ENCODE measurements around the gene TCERG1L.

TCERG1L gene

DNA sequence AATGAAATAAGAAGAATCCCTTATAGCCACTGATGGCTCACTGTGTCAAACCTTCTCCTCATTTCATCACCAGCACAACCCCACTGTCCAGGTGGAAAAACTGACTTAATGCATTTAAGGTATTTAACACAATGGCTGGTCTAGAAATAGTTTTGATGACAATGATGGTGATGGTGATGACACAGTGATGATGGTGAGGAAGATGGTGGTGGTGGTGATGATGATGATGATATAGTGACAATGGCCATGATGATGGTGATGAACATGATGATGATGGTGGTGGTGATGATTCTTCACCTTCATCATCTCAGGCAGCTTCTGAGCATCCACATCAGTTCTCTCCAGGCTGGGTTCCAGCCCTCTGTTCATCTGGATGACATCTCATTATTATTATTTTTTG lies 186.6 kb downstream of the TCERG1L start:
- TF ChIP-seq, protein P1, sequence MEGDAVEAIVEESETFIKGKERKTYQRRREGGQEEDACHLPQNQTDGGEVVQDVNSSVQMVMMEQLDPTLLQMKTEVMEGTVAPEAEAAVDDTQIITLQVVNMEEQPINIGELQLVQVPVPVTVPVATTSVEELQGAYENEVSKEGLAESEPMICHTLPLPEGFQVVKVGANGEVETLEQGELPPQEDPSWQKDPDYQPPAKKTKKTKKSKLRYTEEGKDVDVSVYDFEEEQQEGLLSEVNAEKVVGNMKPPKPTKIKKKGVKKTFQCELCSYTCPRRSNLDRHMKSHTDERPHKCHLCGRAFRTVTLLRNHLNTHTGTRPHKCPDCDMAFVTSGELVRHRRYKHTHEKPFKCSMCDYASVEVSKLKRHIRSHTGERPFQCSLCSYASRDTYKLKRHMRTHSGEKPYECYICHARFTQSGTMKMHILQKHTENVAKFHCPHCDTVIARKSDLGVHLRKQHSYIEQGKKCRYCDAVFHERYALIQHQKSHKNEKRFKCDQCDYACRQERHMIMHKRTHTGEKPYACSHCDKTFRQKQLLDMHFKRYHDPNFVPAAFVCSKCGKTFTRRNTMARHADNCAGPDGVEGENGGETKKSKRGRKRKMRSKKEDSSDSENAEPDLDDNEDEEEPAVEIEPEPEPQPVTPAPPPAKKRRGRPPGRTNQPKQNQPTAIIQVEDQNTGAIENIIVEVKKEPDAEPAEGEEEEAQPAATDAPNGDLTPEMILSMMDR (IDR thresholded peaks at IDR 0.05; ENCODE audit: insufficient read depth, low read length, poor library complexity, severe bottlenecking) = no peak
- no peak for DNase-seq (ENCODE audit: extremely low read depth, insufficient read length)
- H3K4me3 ChIP-seq (replicated peaks; ENCODE audit: low read depth, low read length) = no peak overlapping the region
- no peaks in the 10 kb centered on the region for H3K36me3 ChIP-seq (ENCODE audit: control insufficient read depth, insufficient read depth, low read length)
- no peaks in the 10 kb centered on the region for H3K27me3 ChIP-seq (replicated peaks; ENCODE audit: control insufficient read depth, insufficient read depth, low read length)

GRCh38 chr10:131123496-131123895 lies 188.0 kb downstream of the TCERG1L start:
- no peak overlapping the region for H3K4me3 ChIP-seq (replicated peaks; ENCODE audit: low read depth, low read length)
- no peak for DNase-seq (ENCODE audit: extremely low read depth, insufficient read length)
- H3K27me3 ChIP-seq (replicated peaks; ENCODE audit: control insufficient read depth, insufficient read depth, low read length) = no peaks in the 10 kb centered on the region
- H3K36me3 ChIP-seq (ENCODE audit: control insufficient read depth, insufficient read depth, low read length) = no peaks in the 10 kb centered on the region
- TF ChIP-seq, protein P1 (IDR thresholded peaks at IDR 0.05; ENCODE audit: insufficient read depth, low read length, poor library complexity, severe bottlenecking) = no peak

GRCh38 chr10:131121511-131122035 lies 189.9 kb downstream of the TCERG1L start:
- H3K36me3 ChIP-seq (ENCODE audit: control insufficient read depth, insufficient read depth, low read length) = no peaks in the 10 kb centered on the region
- TF ChIP-seq, protein P1 (IDR thresholded peaks at IDR 0.05; ENCODE audit: insufficient read depth, low read length, poor library complexity, severe bottlenecking) = no peak
- H3K27me3 ChIP-seq (replicated peaks; ENCODE audit: control insufficient read depth, insufficient read depth, low read length) = no peaks in the 10 kb centered on the region
- no peak overlapping the region for H3K4me3 ChIP-seq (replicated peaks; ENCODE audit: low read depth, low read length)
- DNase-seq (ENCODE audit: extremely low read depth, insufficient read length) = no peak

DNA sequence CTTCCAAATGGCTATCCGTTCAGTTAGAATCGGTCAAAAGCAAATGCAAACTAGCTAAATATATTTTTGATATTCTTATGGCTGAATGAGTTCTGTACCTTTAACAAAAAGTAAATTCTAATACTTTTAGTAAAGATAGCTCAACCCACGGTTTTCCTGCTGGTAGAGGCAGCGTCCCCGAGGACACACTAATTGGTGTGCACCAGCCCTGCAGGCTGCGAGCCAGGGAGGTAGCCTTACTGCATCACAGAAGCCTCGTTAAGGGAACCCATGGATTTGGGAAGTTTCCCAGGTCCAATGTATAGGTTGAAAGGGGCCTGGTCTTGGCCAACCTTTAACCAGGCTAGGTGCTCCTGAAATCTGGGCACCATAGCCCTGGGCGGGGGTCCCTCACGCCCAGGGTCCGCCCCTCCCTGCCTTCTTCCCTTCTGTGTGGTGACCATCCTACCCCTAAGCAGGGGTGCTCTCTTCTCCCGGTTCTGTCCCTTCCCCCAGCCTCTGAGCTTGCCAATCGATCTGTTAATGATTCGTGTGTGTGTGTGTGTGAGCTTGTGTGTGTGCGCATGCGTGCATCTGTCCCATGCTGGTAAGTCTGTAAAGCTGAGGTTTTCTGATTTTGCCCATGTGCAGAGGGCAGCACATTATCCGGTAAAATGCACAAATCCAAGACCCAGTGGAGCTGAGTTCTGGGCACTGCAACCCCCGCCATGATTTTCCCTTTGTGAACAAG lies 191.7 kb downstream of the TCERG1L start:
- no peak for DNase-seq (ENCODE audit: extremely low read depth, insufficient read length)
- no peaks in the 10 kb centered on the region for H3K36me3 ChIP-seq (ENCODE audit: control insufficient read depth, insufficient read depth, low read length)
- no peaks in the 10 kb centered on the region for H3K27me3 ChIP-seq (replicated peaks; ENCODE audit: control insufficient read depth, insufficient read depth, low read length)
- no peak overlapping the region for H3K4me3 ChIP-seq (replicated peaks; ENCODE audit: low read depth, low read length)
- TF ChIP-seq, protein P1 (IDR thresholded peaks at IDR 0.05; ENCODE audit: insufficient read depth, low read length, poor library complexity, severe bottlenecking) = no peak

- no peak for DNase-seq (ENCODE audit: extremely low read depth, insufficient read length)
- Histone ChIP-seq H3K36me3 (ENCODE audit: control insufficient read depth, insufficient read depth, low read length) (no peaks in the 10 kb centered on the region), H3K4me3 (replicated peaks; ENCODE audit: low read depth, low read length) (no peak overlapping the region), H3K27me3 (replicated peaks; ENCODE audit: control insufficient read depth, insufficient read depth, low read length) (no peaks in the 10 kb centered on the region)
- TF ChIP-seq, protein P1 (IDR thresholded peaks at IDR 0.05; ENCODE audit: insufficient read depth, low read length, poor library complexity, severe bottlenecking) = no peak
Observed at GRCh38 chr10:131117416-131118212, 193.9 kb downstream of the TCERG1L start.
